H1 (cell line): ENCODE measurements around the gene MRC2. TPM values are rescaled to one million over a fixed set of nuclear protein-coding genes. Genes with fewer than 3 reads are reported as not detected.

Source experiments
- CTCF ChIA-PET: fragments of 300-600 bp; sonication (Branson Sonifier 250); formaldehyde crosslinking; loops from one replicate; lab custom pipeline; 2021; ENCODE audit not compliant: partially characterized antibody; lab: Charles Lee
- POLR2A ChIA-PET: fragments of 300-600 bp; sonication (Branson Sonifier 250); formaldehyde crosslinking; loops from one replicate; lab custom pipeline; 2021; ENCODE audit warnings: inconsistent platforms; ENCODE audit not compliant: partially characterized antibody; lab: Charles Lee
- DNase-seq, 2 experiments: peaks; one replicate each; pipeline versions ENCODE4 v3.0.0 to v3.0.0-alpha.2; 2010 to 2022; ENCODE audit warnings: low spot score in 2 of 2, low read depth in 1 of 2, mixed read lengths in 1 of 2
- FAIRE-seq: peaks from 2 replicates; lab custom pipeline; 2011; peaks lifted over from hg19 to GRCh38; lab: Jason Lieb, UNC
- H2AFZ ChIP-seq: 2 replicates; pipeline ENCODE4 v1.8.1; 2012; ENCODE audit warnings: low read length, inconsistent platforms
- H2AK5ac ChIP-seq: 2 replicates; pipeline ENCODE4 v1.6.1; 2013; ENCODE audit warnings: low read depth, low read length
- H2BK120ac ChIP-seq: replicated peaks from 2 replicates; pipeline ENCODE3; 2013; ENCODE audit warnings: low read depth, low read length, inconsistent platforms
- H2BK12ac ChIP-seq: 2 replicates; pipeline ENCODE4 v1.6.1; 2013; ENCODE audit warnings: low read depth, low read length
- H2BK15ac ChIP-seq: 2 replicates; pipeline ENCODE4 v1.6.1; 2013; ENCODE audit warnings: low read length
- H2BK20ac ChIP-seq: 2 replicates; pipeline ENCODE4 v1.6.1; 2013; ENCODE audit warnings: low read length
- H2BK5ac ChIP-seq: 2 replicates; pipeline ENCODE4 v1.6.1; 2013; ENCODE audit warnings: low read depth, low read length
- H3K14ac ChIP-seq: 2 replicates; pipeline ENCODE4 v1.6.1; 2013; ENCODE audit warnings: inconsistent platforms; ENCODE audit not compliant: insufficient read length
- H3K18ac ChIP-seq: 2 replicates; pipeline ENCODE4 v1.6.1; 2013; ENCODE audit warnings: low read length; ENCODE audit errors: extremely low read depth
- H3K23ac ChIP-seq: 2 replicates; pipeline ENCODE4 v1.6.1; 2013; ENCODE audit warnings: inconsistent platforms; ENCODE audit not compliant: insufficient read length
- H3K23me2 ChIP-seq: 2 replicates; pipeline ENCODE4 v1.6.1; 2013; ENCODE audit warnings: low read depth, low read length
- H3K27ac ChIP-seq: 2 replicates; pipeline ENCODE4 v1.6.1; 2011; ENCODE audit warnings: low read depth, low read length, inconsistent platforms
- H3K27me3 ChIP-seq, 4 experiments: replicated peaks in 1 of 4; 1 replicate in 1 of 4; 2 replicates in 3 of 4; pipeline versions ENCODE4 v1.6.1 to v1.8.1; 2011 to 2013; ENCODE audit warnings: low read length in 3 of 4, mild to moderate bottlenecking in 3 of 4, inconsistent platforms in 2 of 4, mixed read lengths in 2 of 4, moderate library complexity in 1 of 4; ENCODE audit not compliant: control insufficient read depth in 3 of 4, insufficient read depth in 3 of 4; ENCODE audit errors: extremely low read depth in 1 of 4
- H3K36me3 ChIP-seq, 4 experiments: 2 replicates each; pipeline versions ENCODE4 v1.6.1 to v1.8.1; 2011 to 2013; ENCODE audit warnings: mild to moderate bottlenecking in 4 of 4, low read length in 3 of 4, moderate library complexity in 2 of 4, control low read depth in 1 of 4, inconsistent platforms in 1 of 4; ENCODE audit not compliant: insufficient read depth in 4 of 4, control insufficient read depth in 2 of 4
- H3K4ac ChIP-seq: replicated peaks from 2 replicates; pipeline ENCODE3; 2013; ENCODE audit warnings: low read length, low read depth, mixed read lengths, inconsistent platforms; ENCODE audit not compliant: insufficient read length
- H3K4me1 ChIP-seq, 4 experiments: replicated peaks in 1 of 4; 1 replicate in 1 of 4; 2 replicates in 3 of 4; pipeline versions ENCODE4 v1.6.1 to v1.8.1; 2011 to 2013; ENCODE audit warnings: low read length in 3 of 4, inconsistent platforms in 2 of 4, mixed read lengths in 1 of 4; ENCODE audit not compliant: insufficient read depth in 4 of 4, control insufficient read depth in 3 of 4
- H3K4me2 ChIP-seq, 2 experiments: 2 replicates each; pipeline versions ENCODE4 v1.6.1 to v1.8.1; 2011 to 2013; ENCODE audit warnings: low read depth in 2 of 2, low read length in 2 of 2, control low read depth in 1 of 2, inconsistent platforms in 1 of 2, mild to moderate bottlenecking in 1 of 2; ENCODE audit not compliant: insufficient read depth in 1 of 2
- H3K4me3 ChIP-seq, 4 experiments: fragments of 200-600, 300-600 bp in 1 of 4; sonication (generic), shearing (Covaris generic), sonication (Bioruptor Twin) in 1 of 4; 2 replicates each; pipeline versions ENCODE4 v1.5.1 to v1.8.1; 2011 to 2016; ENCODE audit warnings: low read length in 4 of 4, low read depth in 3 of 4, control low read depth in 2 of 4, inconsistent platforms in 2 of 4, mild to moderate bottlenecking in 2 of 4, mixed read lengths in 1 of 4, moderate library complexity in 1 of 4; ENCODE audit not compliant: insufficient read depth in 2 of 4; ENCODE audit errors: extremely low read depth in 1 of 4
- H3K56ac ChIP-seq: replicated peaks from 2 replicates; pipeline ENCODE3; 2013; ENCODE audit warnings: low read depth, mild to moderate bottlenecking, mixed read lengths, low read length, inconsistent platforms; ENCODE audit not compliant: insufficient read length
- H3K79me1 ChIP-seq: 2 replicates; pipeline ENCODE4 v1.6.1; 2013; ENCODE audit warnings: low read depth, low read length, control low read depth
- H3K79me2 ChIP-seq, 2 experiments: 2 replicates each; pipeline versions ENCODE4 v1.6.1 to v1.8.1; 2012 to 2013; ENCODE audit warnings: low read length in 2 of 2, mild to moderate bottlenecking in 2 of 2, inconsistent platforms in 1 of 2; ENCODE audit not compliant: insufficient read depth in 2 of 2, control insufficient read depth in 1 of 2
- H3K9ac ChIP-seq, 4 experiments: replicated peaks in 1 of 4; 1 replicate in 1 of 4; 2 replicates in 3 of 4; pipeline versions ENCODE4 v1.6.1 to v1.8.1; 2011 to 2013; ENCODE audit warnings: low read depth in 3 of 4, low read length in 3 of 4, control low read depth in 2 of 4, mild to moderate bottlenecking in 2 of 4, moderate library complexity in 2 of 4, inconsistent platforms in 1 of 4; ENCODE audit errors: extremely low read depth in 1 of 4
- H3K9me3 ChIP-seq, 2 experiments: 2 replicates each; pipeline versions ENCODE4 v1.6.1 to v1.8.1; 2012 to 2013; ENCODE audit warnings: mild to moderate bottlenecking in 2 of 2, moderate library complexity in 2 of 2, control low read depth in 1 of 2, inconsistent platforms in 1 of 2, low read depth in 1 of 2, low read length in 1 of 2, mixed read lengths in 1 of 2; ENCODE audit not compliant: insufficient read depth in 2 of 2
- H4K20me1 ChIP-seq, 2 experiments: replicated peaks in 1 of 2; 2 replicates each; pipeline versions ENCODE3 to v1.8.1; 2011 to 2013; ENCODE audit warnings: inconsistent platforms in 2 of 2, low read length in 2 of 2, mild to moderate bottlenecking in 1 of 2; ENCODE audit not compliant: insufficient read depth in 2 of 2, control insufficient read depth in 1 of 2
- H4K5ac ChIP-seq: 2 replicates; pipeline ENCODE4 v1.6.1; 2013; ENCODE audit warnings: low read length, low read depth, mixed read lengths, inconsistent platforms; ENCODE audit not compliant: insufficient read length
- H4K8ac ChIP-seq: 2 replicates; pipeline ENCODE4 v1.8.0; 2013; ENCODE audit warnings: mild to moderate bottlenecking, moderate library complexity, low read length, inconsistent platforms; ENCODE audit not compliant: insufficient read depth; ENCODE audit errors: extremely low read depth
- H4K91ac ChIP-seq: replicated peaks from 2 replicates; pipeline ENCODE3; 2013; ENCODE audit warnings: low read length, mixed read lengths, inconsistent platforms; ENCODE audit not compliant: insufficient read length
- ATF3 ChIP-seq: IDR thresholded peaks from 2 replicates; pipeline ENCODE4 v1.6.1; 2011; ENCODE audit warnings: low read depth, mild to moderate bottlenecking, low read length; ENCODE audit not compliant: insufficient read depth
- BCL11A ChIP-seq, 2 experiments: IDR thresholded peaks; one replicate each; pipeline ENCODE4 v1.6.1; 2011; ENCODE audit warnings: low read depth in 2 of 2, low read length in 2 of 2, mild to moderate bottlenecking in 2 of 2
- CBX5 ChIP-seq: fragments of 300-800, 300-1000 bp; sonication (generic); IDR thresholded peaks from 2 replicates; pipeline ENCODE4 v1.7.1; 2016; ENCODE audit warnings: antibody characterized with exemption, low read length, low read depth
- CBX8 ChIP-seq: fragments of 300-800, 300-1000 bp; sonication (generic); IDR thresholded peaks from 2 replicates; pipeline ENCODE4 v1.7.1; 2016; ENCODE audit warnings: low read depth, low read length, borderline replicate concordance
- CEBPB ChIP-seq: IDR thresholded peaks from 2 replicates; pipeline ENCODE4 v1.6.1; 2012; ENCODE audit warnings: low read depth, low read length
- CHD1 ChIP-seq: IDR thresholded peaks from 2 replicates; pipeline ENCODE4 v1.6.1; 2012; ENCODE audit warnings: low read depth, low read length, improper control_type of control experiment
- GTF2F1 ChIP-seq: IDR thresholded peaks from 2 replicates; pipeline ENCODE4 v1.6.1; 2012; ENCODE audit warnings: low read depth, low read length, improper control_type of control experiment, borderline replicate concordance
- POLR2AphosphoS5 ChIP-seq: IDR thresholded peaks from 2 replicates; pipeline ENCODE4 v1.6.1; 2011; ENCODE audit warnings: low read depth, low read length
- SIN3A ChIP-seq, 2 experiments: IDR thresholded peaks in 1 of 2; conservative IDR thresholded peaks in 1 of 2; 2 replicates each; pipeline ENCODE4 v1.6.1; 2011 to 2012; ENCODE audit warnings: low read length in 2 of 2, improper control_type of control experiment in 1 of 2, low read depth in 1 of 2, mild to moderate bottlenecking in 1 of 2
- SIX5 ChIP-seq: IDR thresholded peaks from 2 replicates; pipeline ENCODE4 v1.6.1; 2011; ENCODE audit warnings: mild to moderate bottlenecking, low read depth, low read length
- TAF7 ChIP-seq: optimal IDR thresholded peaks from 2 replicates; pipeline ENCODE3; 2011; ENCODE audit warnings: low read depth, mild to moderate bottlenecking, inconsistent platforms, low read length, moderate library complexity, borderline replicate concordance
- YY1 ChIP-seq: IDR thresholded peaks from 2 replicates; pipeline ENCODE4 v1.6.1; 2011; ENCODE audit warnings: low read depth, mild to moderate bottlenecking, low read length
- WGBS, 2 experiments: shearing (Covaris generic) in 1 of 2; methylation state at CpG; one replicate each; pipeline versions ENCODE4 v1.1.6 to v1.1.7; 2013 to 2015; ENCODE audit warnings: low lambda C conversion rate in 2 of 2, mixed read lengths in 2 of 2, inconsistent platforms in 1 of 2, low coverage in 1 of 2, missing lambda C conversion rate in 1 of 2; ENCODE audit not compliant: insufficient replicate concordance in 2 of 2, insufficient coverage in 1 of 2, insufficient read length in 1 of 2; ENCODE audit errors: extremely low coverage in 1 of 2, missing lambda C conversion rate in 1 of 2; 5-methylcytosine and 5-hydroxymethylcytosine counted together
- polyA plus RNA-seq, 7 experiments: library from polyadenylated mRNA; depleted of rRNA in 3 of 7; stranded (reverse) in 5 of 7; unstranded in 2 of 7; fragments of >200 nt in 5 of 7; fragments of 200-250 nt in 2 of 7; gene quantifications; 1 replicate in 5 of 7; 2 replicates in 1 of 7; 4 replicates in 1 of 7; pipeline versions ENCODE4 v1.2.1 to v1.2.3, GENCODE V29; 2011 to 2013; ENCODE audit warnings: missing spikeins in 2 of 7, mixed read lengths in 2 of 7
- total RNA-seq: library from RNA; stranded (reverse); fragmentation: NEBNext Ultra II Directional; extraction: Animal tissue kit (Norgen Biotek cat#: 25700); gene quantifications from 2 replicates; pipeline ENCODE4 v1.2.1, GENCODE V29; 2021

The MRC2 gene
- total and polyA plus RNA-seq, 2 of the 8 experiments (the other 6 are each of a cell fraction or from before 2014, with no cell fraction given): 7.0 to 24.2 TPM

GRCh38 chr17:62708587-62708986 lies 81.1 kb downstream of the MRC2 start:
- Histone ChIP-seq H2BK20ac (no peak overlapping the region), H3K36me3 (no peaks in the 10 kb centered on the region; a peak in 1 of 8 replicates), H3K4me3 (no peak overlapping the region), H2BK12ac (no peak overlapping the region), H3K14ac (no peak overlapping the region), H3K4me2 (no peak overlapping the region), H2BK5ac (no peak overlapping the region), H2AFZ (no peak overlapping the region), H2AK5ac (no peak overlapping the region), H3K27me3 (peaks cover 0 to 2% (median 0%) of the 10 kb centered on the region in 4 experiments; a peak in 3 of 7 replicates), H3K9ac (no peak overlapping the region), H2BK120ac (no peak overlapping the region), H3K56ac (no peak overlapping the region), H4K8ac (no peak overlapping the region), H3K79me1 (no peaks in the 10 kb centered on the region), H3K23me2 (peaks cover 19% of the 10 kb centered on the region; the same call in 1 of the 2 replicates), H4K5ac (no peak overlapping the region), H2BK15ac (no peak overlapping the region), H3K4ac (no peak overlapping the region), H3K23ac (no peak overlapping the region), H3K4me1 (peaks cover 7 to 17% (median 13%) of the 10 kb centered on the region in 4 experiments), H3K79me2 (no peaks in the 10 kb centered on the region), H3K18ac (no peak overlapping the region), H3K9me3 (peaks cover 7 to 11% of the 10 kb centered on the region in 2 experiments), H3K27ac (no peak overlapping the region), H4K91ac (no peak overlapping the region), H4K20me1 (no peaks in the 10 kb centered on the region)
- ChIA-PET CTCF (interaction anchor here (0.6 to 1.4 kb wide), 3 partner anchors 12 to 409 kb away, joined by 3 to 5 read pairs (median 3); no protein-coding TSS in a partner anchor), POLR2A (no interaction called here)
- 88% methylated on average over 2 of the region's 2 CpGs; no CpG with 5 or more reads in 1 of the 2 experiments for WGBS, 2 experiments
- FAIRE-seq (no peak), DNase-seq (no peak)
- TF ChIP-seq CBX5 (no peak), CEBPB (no peak), BCL11A (IDR thresholded peaks at IDR 0.05; ENCODE audit: low read depth in 2 of 2, low read length in 2 of 2) (no peak), CBX8 (no peak), TAF7 (no peak), ATF3 (no peak), POLR2AphosphoS5 (no peak), YY1 (no peak), SIX5 (no peak), GTF2F1 (no peak), SIN3A (conservative IDR thresholded peaks at IDR 0.05 in 1 of 2, IDR thresholded peaks at IDR 0.05 in 1 of 2; ENCODE audit: low read depth in 1 of 2, low read length in 2 of 2) (no peak), CHD1 (no peak)
